ENCODE data around the gene IL11.

DNA sequence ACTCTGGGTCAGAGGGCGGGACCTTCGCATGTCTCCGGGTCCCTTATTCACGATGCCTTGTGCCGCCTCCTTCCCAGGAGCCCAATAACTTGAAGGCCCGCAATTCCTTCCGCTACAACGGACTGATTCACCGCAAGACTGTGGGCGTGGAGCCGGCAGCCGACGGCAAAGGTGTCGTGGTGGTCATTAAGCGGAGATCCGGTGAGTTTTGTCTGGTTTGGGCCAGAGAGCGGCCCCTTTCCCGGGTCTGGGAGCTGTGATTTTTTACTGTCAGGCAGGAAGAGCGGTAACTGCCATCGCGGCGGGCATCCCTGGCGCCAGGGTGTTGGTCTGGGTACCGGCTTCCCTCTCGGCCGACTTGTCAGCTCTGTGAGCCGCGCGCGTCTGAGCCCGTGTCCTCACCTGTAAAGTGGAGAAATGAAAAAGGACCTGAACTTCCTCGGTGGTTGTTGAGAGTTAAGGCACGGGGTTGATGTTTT is 16.3 kb upstream of the IL11 start:
- TF ChIP-seq RARB (CRISPR knock-in tag; IDR thresholded peaks at IDR 0.05) (no peak), ISL1 (CRISPR knock-in tag; IDR thresholded peaks at IDR 0.05) (no peak)
- TF ChIP-seq, protein P1, sequence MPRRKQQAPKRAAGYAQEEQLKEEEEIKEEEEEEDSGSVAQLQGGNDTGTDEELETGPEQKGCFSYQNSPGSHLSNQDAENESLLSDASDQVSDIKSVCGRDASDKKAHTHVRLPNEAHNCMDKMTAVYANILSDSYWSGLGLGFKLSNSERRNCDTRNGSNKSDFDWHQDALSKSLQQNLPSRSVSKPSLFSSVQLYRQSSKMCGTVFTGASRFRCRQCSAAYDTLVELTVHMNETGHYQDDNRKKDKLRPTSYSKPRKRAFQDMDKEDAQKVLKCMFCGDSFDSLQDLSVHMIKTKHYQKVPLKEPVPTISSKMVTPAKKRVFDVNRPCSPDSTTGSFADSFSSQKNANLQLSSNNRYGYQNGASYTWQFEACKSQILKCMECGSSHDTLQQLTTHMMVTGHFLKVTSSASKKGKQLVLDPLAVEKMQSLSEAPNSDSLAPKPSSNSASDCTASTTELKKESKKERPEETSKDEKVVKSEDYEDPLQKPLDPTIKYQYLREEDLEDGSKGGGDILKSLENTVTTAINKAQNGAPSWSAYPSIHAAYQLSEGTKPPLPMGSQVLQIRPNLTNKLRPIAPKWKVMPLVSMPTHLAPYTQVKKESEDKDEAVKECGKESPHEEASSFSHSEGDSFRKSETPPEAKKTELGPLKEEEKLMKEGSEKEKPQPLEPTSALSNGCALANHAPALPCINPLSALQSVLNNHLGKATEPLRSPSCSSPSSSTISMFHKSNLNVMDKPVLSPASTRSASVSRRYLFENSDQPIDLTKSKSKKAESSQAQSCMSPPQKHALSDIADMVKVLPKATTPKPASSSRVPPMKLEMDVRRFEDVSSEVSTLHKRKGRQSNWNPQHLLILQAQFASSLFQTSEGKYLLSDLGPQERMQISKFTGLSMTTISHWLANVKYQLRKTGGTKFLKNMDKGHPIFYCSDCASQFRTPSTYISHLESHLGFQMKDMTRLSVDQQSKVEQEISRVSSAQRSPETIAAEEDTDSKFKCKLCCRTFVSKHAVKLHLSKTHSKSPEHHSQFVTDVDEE (CRISPR knock-in tag; IDR thresholded peaks at IDR 0.05): no peak
- TF ChIP-seq, protein P2, sequence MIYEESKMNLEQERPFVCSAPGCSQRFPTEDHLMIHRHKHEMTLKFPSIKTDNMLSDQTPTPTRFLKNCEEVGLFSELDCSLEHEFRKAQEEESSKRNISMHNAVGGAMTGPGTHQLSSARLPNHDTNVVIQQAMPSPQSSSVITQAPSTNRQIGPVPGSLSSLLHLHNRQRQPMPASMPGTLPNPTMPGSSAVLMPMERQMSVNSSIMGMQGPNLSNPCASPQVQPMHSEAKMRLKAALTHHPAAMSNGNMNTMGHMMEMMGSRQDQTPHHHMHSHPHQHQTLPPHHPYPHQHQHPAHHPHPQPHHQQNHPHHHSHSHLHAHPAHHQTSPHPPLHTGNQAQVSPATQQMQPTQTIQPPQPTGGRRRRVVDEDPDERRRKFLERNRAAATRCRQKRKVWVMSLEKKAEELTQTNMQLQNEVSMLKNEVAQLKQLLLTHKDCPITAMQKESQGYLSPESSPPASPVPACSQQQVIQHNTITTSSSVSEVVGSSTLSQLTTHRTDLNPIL (CRISPR knock-in tag; IDR thresholded peaks at IDR 0.05; ENCODE audit: low read depth): no peak
